CD4-positive, alpha-beta T cell treated with Interleukin-17A for 1 hour (primary cell): ENCODE results near the gene CCZ1.
"Not testable (repeated sequence)": the region's sequence is repeated elsewhere in the genome, so short reads cannot be mapped to it uniquely, and the experiment has no call there.

Experiments
- DNase-seq: peaks from one replicate; pipeline ENCODE4 v3.0.0-alpha.2; 2020

Gene CCZ1

DNA sequence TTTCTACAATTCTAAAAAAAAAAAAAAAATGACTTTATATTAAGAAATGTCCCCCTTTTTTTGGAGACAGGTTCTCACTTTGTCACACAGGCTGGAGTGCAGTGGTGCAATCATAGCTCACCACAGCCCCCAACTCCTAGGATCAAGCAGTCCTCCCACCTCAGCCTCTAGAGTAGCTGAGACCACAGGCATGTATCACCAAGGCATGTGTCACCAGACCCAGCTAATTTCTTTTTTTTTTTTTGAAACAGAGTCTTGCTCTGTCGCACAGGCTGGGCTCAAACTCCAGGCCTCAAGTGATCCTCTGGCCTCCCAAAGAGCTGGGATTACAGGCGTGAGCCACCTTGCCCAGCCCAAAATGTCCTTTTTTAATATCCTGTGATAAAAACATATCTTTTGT, 25.6 kb downstream of the CCZ1 start:
- not testable (repeated sequence) for DNase-seq

GRCh38 chr7:5924630-5925029, 26.1 kb downstream of the CCZ1 start:
- DNase-seq: not testable (repeated sequence)

DNA sequence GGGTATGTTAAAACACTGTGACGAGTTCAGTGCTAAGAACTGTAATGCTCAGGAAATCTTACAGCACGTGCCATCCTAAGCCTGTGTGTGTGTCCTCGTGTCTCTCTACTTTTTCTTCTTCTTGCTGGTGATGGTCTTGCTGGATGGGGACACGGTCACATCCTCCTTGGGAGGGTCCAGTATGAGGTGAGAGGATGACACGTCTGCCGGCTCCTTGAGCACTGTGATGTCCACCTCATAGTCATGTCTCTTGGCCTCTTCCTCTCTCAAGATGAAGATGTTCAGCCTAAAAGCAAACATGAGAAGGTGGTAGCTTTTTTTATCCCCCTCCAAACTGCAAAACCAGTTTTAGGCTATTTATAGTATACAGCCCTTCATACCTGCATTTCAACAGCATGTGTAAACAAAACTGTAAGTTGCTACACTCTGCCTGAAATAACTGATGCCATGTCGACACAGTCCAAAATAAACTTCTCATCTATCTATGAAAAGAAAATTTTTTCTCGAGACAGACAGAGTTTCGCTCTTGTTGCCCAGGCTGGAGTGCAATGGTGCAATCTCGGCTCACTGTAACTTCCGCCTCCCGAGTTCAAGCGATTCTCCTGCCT, 27.8 kb downstream of the CCZ1 start:
- not testable (repeated sequence) for DNase-seq

DNA sequence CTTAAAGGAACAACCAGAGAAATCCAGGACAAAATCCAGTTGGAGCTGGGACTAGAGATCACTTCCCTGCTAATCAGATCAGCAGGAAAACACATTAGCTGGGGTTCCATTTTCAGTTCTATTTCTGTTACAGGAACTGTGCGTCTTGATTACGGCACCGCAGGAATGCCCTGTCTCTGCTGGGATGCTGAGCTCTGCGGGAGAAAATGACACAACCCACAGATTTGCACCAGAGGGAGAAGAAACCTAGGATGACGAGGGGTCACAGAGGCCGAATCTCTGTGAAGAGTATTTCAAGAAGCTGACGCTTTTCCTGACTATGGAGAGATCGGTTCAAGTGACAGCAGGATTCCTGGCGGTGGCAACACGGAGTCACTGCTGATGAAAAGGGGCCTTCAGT, 31.8 kb downstream of the CCZ1 start:
- DNase-seq: not testable (repeated sequence)

DNA sequence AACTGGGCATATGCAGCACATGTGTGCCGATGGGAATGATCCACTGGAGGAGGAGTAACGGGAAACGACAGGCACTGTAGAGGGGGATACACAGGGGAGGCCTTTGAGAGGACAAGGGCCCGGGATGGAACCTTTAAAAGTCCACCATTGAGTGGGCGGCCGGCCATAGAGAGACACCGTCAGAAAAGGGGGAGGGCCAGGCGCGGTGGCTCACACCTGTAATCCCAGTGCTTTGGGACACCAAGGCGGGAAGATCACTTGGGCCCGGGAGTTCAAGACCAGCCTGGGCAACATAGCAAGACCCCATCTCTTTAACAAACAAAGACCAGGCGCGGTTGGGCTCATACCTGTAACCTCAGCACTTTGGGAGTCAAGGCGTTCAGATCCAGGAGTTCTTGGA, 32.7 kb downstream of the CCZ1 start:
- not testable (repeated sequence) for DNase-seq

GRCh38 chr7:5931905-5932644, 33.5 kb downstream of the CCZ1 start:
- DNase-seq: not testable (repeated sequence)

GRCh38 chr7:5934945-5935450, 36.5 kb downstream of the CCZ1 start:
- not testable (repeated sequence) for DNase-seq

GRCh38 chr7:5963205-5963604, 64.7 kb downstream of the CCZ1 start:
- DNase-seq: not testable (repeated sequence)

- not testable (repeated sequence) for DNase-seq
These were observed 65.3 kb downstream of the CCZ1 start for GRCh38 chr7:5963810-5964209.

GRCh38 chr7:5970347-5970911, 71.9 kb downstream of the CCZ1 start, which contains the start of gene RSPH10B:
TSS of gene RSPH10B (minus strand) at chr7:5970689. CDS start at chr7:5967116, 3,573 bp downstream.
- not testable (repeated sequence) for DNase-seq

DNA sequence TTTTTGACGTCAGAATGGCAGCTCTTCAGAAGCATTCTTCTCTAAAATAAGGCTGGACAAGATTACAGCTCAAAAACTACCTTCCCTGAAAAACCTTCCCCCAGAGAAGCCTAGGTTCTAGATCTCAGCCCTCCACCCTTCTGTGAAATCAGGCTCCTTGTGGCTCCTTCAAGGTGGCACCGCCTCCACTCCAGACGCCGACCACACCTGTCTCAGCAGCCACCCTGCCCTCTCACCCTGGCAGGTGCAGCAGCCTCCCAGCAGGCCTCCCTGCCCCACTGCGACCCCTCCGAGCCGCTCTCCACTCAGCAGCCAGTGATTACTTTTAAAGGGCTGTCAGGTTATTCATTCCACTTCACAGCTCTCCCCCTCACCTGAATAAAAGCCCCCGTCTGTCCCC, 75.0 kb downstream of the CCZ1 start:
- DNase-seq: not testable (repeated sequence)
